Measurements from ENCODE around the gene GALNT10. TPM values are rescaled to one million over a fixed set of nuclear protein-coding genes. Genes with fewer than 3 reads are reported as not detected.

GALNT10 gene
- total and polyA plus RNA-seq, 10 of the 15 experiments (the other 5 are each of a cell fraction or from before 2014, with no cell fraction given) = 3.9 to 35.4 (median 15.5) TPM

DNA sequence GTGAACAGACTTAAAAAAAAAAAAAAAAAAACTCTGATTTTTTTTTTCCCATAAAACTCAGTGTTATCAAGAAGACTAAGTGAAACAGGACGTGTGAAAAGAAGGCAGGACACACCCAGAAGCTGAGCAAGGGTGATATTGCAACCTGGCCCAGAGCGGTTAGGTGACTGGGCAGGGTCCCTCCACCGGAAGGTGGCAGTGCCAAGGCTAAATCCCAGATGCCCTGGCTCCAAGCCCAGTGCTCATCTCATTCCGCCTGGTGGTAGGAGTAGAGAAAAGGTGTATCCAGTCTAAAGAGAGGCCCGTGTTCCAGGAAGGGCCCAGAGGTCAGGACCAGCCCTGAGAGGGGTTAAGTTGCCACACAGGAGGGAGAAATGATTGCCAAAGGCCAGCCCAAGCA lies 203.8 kb downstream of the GALNT10 start (continued):
- TF ChIP-seq ZBTB11 (CRISPR knock-in tag; IDR thresholded peaks at IDR 0.05) (no peak), CHD2 (IDR thresholded peaks at IDR 0.05; ENCODE audit: borderline replicate concordance, low read depth, low read length) (no peak), ZZZ3 (IDR thresholded peaks at IDR 0.05; ENCODE audit: control insufficient read depth, insufficient read length, low read depth) (no peak)
- TF ChIP-seq, protein P1, sequence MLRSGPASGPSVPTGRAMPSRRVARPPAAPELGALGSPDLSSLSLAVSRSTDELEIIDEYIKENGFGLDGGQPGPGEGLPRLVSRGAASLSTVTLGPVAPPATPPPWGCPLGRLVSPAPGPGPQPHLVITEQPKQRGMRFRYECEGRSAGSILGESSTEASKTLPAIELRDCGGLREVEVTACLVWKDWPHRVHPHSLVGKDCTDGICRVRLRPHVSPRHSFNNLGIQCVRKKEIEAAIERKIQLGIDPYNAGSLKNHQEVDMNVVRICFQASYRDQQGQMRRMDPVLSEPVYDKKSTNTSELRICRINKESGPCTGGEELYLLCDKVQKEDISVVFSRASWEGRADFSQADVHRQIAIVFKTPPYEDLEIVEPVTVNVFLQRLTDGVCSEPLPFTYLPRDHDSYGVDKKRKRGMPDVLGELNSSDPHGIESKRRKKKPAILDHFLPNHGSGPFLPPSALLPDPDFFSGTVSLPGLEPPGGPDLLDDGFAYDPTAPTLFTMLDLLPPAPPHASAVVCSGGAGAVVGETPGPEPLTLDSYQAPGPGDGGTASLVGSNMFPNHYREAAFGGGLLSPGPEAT (IDR thresholded peaks at IDR 0.05; ENCODE audit: low read depth) = no peak

DNA sequence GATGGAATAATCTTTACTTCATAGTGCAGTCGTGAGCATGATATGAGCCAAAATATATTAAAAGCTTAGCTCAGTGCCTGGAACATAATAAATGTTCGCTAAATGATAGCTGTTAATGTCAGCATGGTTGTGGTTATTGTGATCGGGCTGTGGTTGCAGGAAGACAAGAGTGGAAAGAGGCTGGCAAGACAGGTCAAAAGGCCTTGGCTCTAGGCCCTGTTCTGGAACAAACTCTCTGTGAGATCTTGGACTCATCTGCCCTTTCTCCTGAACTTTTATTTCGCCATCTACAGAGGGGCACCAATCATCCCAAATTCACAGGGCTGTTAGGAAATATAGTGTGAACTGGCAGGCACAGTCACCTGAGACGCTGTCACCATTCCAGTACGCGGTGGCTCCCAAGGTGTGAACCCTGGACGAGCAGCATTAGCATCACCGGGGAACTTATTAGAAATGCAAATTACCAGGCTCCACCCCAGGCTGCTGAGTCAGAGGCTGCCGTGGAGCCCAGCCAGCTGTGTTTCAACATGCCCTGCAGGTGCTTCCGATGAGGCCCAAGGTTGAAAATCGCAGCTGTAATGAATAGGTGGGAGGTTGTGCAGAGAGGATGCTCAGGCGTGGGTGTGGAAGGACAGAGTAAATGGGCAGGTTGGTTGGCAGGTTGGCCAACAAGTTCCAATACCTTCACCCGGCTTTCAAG lies 205.0 kb downstream of the GALNT10 start:
- Histone ChIP-seq H4K20me1 (ENCODE audit: control insufficient read depth, insufficient read depth) (no peaks in the 10 kb centered on the region), H3K27ac (ENCODE audit: control insufficient read depth, insufficient read depth) (no peak overlapping the region), H3K4me2 (ENCODE audit: control insufficient read depth, insufficient read depth) (no peak overlapping the region), H3K4me1 (ENCODE audit: control insufficient read depth, insufficient read depth, low read length) (peaks cover 7% of the 10 kb centered on the region), H2AFZ (ENCODE audit: control insufficient read depth, low read depth, low read length) (no peak overlapping the region), H3K9ac (ENCODE audit: control insufficient read depth, insufficient read depth, low read length) (no peak overlapping the region), H3K79me2 (ENCODE audit: control insufficient read depth, insufficient read depth, low read length) (no peaks in the 10 kb centered on the region), H3K27me3 (replicated peaks in 1 of 2; ENCODE audit: control insufficient read depth in 2 of 2, insufficient read depth in 2 of 2, low read length in 1 of 2) (no peaks in the 10 kb centered on the region), H3K4me3 (no peak overlapping the region), H3K9me3 (replicated peaks; ENCODE audit: control insufficient read depth, insufficient read depth, low read length) (no peaks in the 10 kb centered on the region), H3K36me3 (ENCODE audit: control insufficient read depth in 2 of 2, insufficient read depth in 2 of 2, low read length in 1 of 2) (peaks cover 2 to 11% of the 10 kb centered on the region in 2 experiments)
- ATAC-seq (peak; percentile 58), FAIRE-seq (no peak), DNase-seq (ENCODE audit: low read depth, low spot score) (no peak)
- 57% methylated on average over 14 of the region's 14 CpGs for WGBS (ENCODE audit: insufficient coverage, insufficient replicate concordance, low lambda C conversion rate, missing lambda C conversion rate)
- ChIA-PET SMC1A (ENCODE audit: uncharacterized antibody, unreplicated experiment) (interaction anchor here (0.6 to 1.7 kb wide), 6 partner anchors 8 to 368 kb away, joined by 3 to 12 read pairs (median 4); no protein-coding TSS in a partner anchor), RAD21 (ENCODE audit: unreplicated experiment) (interaction anchor here (0.9 to 1.1 kb wide), 2 partner anchors 8 to 10 kb away, joined by 3 read pairs; no protein-coding TSS in a partner anchor), CTCF (interaction anchor here (1.0 to 1.3 kb wide), 2 partner anchors 10 to 323 kb away, joined by 4 to 12 read pairs; no protein-coding TSS in a partner anchor), POLR2A (no interaction called here)
- no TSS peak for BruUV-seq (replicated peaks)
- intact Hi-C loops (cut with micrococcal nuclease; ENCODE audit: unreplicated experiment) (no loop called here), in situ Hi-C loops (cut with MboI) (no loop called here)
- TF ChIP-seq EGR1 (IDR thresholded peaks at IDR 0.05; ENCODE audit: borderline replicate concordance in 1 of 2, low read depth in 2 of 2, low read length in 2 of 2) (peak in 1 of 2 experiments; percentile 77; a peak in 2 of 3 replicates), NFIC (IDR thresholded peaks at IDR 0.05; ENCODE audit: low read depth, low read length) (no peak), MEF2A (IDR thresholded peaks at IDR 0.05; ENCODE audit: insufficient read depth, low read depth, low read length) (no peak), NBN (IDR thresholded peaks at IDR 0.05) (no peak), TCF3 (IDR thresholded peaks at IDR 0.05; ENCODE audit: borderline replicate concordance, insufficient read depth, low read depth, low read length) (peak; percentile 97; the same call in 1 of the 2 replicates), CREB1 (IDR thresholded peaks at IDR 0.05; ENCODE audit: low read depth) (0 out of 2 replicates have a peak, but pooled peaks have one; percentile 27), POU2F2 (IDR thresholded peaks at IDR 0.05; ENCODE audit: borderline replicate concordance, low read depth, low read length) (0 out of 3 replicates have a peak, but pooled peaks have one; percentile 34), CREM (IDR thresholded peaks at IDR 0.05; ENCODE audit: low read depth) (0 out of 2 replicates have a peak, but pooled peaks have one; percentile 37), TCF12 (IDR thresholded peaks at IDR 0.05; ENCODE audit: low read depth, low read length) (peak; percentile 94)
